ENCODE data around the gene TRAM2.

The TRAM2 gene

GRCh38 chr6:52595000-52595795 is 18.3 kb upstream of the TRAM2 start:
- DNase-seq (ENCODE audit: low read depth) = no peak

DNA sequence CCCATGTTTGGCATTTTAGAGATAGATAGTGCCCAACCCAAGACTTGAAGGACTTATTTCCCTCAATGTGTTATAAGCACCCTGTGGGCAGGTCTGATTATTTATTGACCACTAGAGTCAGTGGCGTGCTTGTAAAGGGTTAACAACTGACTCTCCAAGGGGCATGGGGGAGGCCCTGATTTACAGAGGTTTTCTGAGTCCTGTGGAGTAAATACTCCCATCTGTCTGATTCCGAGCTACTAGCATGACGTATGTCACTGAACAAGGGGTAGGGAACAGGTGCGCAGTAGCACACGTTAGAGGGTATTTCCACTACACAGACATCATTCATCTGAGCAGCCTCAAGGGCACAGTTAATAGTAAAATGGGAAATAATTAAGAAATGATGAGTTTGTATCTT is 17.4 kb upstream of the TRAM2 start:
- no peak for DNase-seq (ENCODE audit: low read depth)

DNA sequence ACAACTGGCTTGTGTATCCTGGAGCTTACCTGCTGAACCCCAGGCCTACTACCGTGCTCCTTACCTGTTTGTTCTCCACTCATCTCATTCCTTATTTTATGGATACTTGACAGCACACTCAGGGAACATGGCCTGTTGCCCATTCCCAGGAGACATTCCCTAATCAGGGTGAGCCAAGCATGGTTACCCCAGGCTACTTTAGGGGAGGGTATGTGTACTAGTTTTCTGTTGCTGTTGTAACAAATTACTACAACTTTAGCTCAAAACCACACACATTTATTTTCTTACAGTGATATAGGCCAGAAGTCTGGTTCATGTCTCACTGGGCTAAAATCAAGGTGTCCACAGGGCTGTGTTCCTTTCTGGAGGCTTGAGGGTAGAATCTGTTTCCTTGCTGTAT is 15.0 kb upstream of the TRAM2 start:
- no peak for DNase-seq (ENCODE audit: low read depth)

GRCh38 chr6:52590152-52590891 is 13.5 kb upstream of the TRAM2 start:
- no peak for DNase-seq (ENCODE audit: low read depth)

- no peak for DNase-seq (ENCODE audit: low read depth)
Measured at GRCh38 chr6:52588710-52589091, 11.8 kb upstream of the TRAM2 start.

DNA sequence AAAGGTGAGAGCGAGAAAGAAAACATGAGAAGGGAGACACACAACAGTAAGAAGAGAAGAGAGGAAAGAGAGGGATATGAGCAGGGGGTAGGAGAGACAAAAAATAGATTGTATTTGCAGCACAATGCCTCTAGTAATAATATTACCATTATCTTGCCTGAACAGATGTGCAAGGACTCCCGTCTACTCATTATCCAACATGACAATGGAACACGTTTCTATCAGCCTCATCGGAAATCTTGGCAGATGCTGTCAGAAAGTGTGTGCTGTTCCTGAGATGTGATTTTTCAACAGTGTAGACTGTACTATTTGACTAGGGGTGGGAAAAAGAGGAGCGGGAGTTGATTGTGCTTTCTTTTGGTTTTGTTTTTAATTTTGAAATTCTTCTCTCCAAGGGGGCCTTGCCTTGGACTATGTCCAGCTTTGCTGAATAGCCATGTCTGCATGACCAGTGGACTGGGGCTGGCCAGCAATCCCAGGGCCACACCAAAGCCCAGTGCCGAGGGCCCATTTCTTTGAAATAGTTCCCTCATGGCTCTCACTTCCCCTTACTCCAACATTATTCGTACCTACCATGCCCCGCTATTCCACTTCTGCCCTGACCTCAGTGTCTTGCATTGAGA is 11.3 kb upstream of the TRAM2 start:
- no peak for DNase-seq (ENCODE audit: low read depth)

GRCh38 chr6:52587001-52587400 is 10.1 kb upstream of the TRAM2 start:
- DNase-seq (ENCODE audit: low read depth) = no peak

DNA sequence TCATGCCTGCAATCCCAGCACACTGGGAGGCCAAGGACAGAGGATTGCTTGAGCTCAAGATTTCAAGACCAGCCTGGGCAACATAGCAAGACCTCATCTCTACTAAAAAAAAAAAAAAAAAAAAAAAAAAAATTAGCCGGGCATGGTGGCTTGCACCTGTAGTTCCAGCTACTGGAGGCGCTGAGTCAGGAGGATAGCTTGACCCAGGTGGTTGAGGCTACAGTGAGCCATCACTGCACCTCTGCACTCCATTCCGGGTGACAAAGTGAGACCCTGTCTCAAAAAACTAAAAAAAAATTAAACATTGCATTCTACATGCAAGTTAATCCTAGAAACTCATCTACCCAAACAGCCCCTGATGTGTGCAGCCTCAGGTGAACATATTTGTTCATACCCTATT is 7.3 kb upstream of the TRAM2 start:
- DNase-seq (ENCODE audit: low read depth) = no peak

- no peak for DNase-seq (ENCODE audit: low read depth)
Measured at GRCh38 chr6:52582996-52583395, 6.1 kb upstream of the TRAM2 start.

DNA sequence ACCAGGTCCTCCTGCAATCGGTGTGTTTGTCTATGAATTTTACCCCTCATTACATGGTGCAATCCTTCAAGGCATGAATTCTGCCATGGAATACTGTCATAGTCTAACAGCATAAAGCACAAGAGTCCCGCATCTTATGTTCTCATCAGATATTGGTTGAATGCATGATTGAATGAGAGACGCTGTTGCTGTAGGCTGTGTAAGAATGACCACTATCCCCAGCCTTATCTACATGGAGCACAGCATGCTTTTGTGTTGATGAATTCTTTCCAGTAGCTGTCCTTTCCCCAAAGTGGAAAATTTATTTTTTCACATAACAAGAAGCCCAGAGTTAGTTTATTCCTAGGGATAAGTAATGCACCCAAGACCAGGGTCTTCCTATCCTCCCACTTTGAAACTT is 5.6 kb upstream of the TRAM2 start:
- DNase-seq (ENCODE audit: low read depth) = no peak

DNA sequence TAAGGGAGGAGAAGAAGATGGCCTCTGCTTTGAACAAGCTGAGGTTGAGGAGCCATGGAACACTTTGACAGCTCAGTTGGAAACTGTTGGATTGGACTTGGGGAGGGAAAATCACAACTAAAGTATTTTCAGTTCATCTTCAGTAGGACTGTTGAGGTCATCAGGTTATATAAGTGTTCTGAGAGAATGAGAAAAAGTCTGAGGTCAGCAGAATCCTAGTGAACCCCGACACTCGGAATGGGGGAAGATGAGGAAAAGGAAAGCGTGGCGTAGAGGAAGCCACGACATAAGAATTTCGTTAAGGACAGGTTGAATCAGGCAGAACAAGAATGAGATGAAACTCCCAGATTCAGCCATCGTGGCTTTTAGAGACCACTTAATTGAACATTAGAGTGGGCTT is 4.0 kb upstream of the TRAM2 start:
- DNase-seq (ENCODE audit: low read depth) = no peak

GRCh38 chr6:52579006-52579660 is 2.3 kb upstream of the TRAM2 start:
- no peak for DNase-seq (ENCODE audit: low read depth)

DNA sequence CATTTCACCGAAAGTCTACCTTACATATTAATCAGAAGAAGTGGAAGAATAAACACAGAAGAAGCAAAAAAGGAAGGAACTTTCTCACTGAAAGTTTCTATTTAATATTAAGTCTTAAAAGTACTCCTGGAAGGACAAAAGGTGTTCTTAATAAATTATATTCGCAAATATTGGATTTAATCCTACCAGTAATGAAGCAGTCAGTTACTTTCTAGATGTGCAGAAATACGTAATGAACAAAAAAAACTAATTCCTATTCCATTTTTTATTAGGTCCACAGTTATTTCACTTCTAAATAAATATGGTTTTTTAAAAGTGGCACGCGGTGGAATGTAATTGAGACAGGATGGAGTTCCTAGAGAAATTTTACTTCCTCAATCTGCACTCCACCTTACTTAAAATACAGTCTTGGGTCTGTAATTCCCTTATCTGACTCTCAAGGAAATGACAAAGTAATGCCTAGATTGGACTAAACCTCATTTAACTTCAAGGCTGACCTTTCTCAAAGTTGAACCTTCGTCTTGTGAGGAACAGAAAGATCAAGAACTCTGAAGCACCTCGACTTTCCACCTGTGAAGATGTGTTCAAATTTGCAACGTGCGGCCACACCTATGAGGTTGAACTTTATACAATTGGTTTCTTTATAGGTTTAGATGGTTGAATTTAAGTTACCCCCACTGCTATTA is 1.1 kb upstream of the TRAM2 start:
- DNase-seq (ENCODE audit: low read depth) = no peak

GRCh38 chr6:52576392-52577021 is 353 bp downstream of the TRAM2 start:
- DNase-seq (ENCODE audit: low read depth) = peak; percentile 39

DNA sequence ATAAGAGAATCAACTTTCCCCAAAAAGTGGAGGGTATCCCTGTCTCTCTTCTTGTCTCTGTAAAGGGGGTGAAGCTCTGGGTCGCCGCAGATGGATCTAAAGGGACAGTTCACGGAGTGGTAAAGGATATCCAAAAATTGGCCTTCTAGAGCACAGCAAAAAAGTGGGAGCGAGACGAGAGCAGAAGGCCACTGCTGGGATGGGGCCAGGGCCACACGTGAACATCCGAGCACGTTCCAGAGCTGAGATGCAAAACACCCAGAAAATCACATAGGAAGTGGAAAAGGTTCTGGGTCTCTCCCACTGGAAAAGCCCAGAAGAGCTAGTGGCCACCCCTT is 837 bp downstream of the TRAM2 start:
- DNase-seq (ENCODE audit: low read depth) = no peak

GRCh38 chr6:52575502-52575892 is 1.4 kb downstream of the TRAM2 start:
- no peak for DNase-seq (ENCODE audit: low read depth)

DNA sequence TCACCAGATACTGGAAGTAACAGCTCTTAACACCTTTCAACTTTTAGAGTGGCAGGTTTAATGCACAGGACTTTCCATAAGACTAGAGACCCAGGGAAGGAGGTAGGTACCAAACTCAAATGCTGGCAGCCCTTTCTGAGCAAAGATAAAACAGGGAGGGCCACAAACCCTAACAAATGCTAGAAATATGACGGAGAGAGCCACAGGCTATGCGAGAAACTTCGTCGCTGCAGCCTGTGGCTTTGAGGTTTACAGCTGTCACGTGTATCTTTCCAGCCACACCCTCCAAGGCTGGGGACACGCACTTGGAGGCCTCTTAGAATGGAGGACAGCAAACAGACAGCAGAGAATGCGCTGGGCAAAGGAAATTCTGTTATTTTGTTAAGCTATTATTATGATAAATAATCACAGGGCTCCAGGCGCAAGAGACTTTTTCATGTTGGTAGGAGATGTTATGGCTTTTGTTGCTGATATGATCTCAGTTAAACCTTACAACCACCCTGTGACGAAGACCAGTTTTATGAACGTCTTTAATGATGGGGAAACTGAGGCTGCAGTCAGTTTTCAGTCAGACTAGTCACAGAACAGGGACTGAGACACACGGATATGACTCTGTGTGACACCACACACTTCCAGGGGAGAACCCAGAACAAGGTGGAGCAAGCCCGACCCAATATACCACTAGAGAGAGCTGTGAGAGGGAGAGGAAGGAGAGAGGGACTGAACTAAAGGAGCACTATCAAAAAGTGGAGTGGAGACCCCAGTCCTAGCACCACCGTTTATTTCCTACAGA is 2.0 kb downstream of the TRAM2 start:
- peak; percentile 36 for DNase-seq (ENCODE audit: low read depth)

DNA sequence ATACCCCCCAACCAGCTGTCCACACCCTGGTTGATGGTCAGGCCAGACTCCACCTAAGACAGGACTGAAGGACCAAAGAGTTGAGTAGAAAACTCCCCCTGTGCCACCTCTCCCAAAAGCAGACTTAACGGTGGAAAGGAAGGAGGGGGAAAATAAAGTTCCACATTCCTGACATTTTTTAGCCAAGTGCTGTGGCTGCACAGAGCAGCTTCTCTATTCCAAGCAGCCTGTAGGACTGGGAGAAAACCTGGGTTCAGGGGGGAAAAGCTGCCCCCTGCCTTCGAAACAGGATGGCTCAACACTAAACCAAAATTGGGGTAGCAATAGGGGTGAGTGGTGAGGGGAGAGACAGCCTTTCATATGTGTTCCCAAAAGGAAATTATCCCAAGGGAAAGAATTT is 3.6 kb downstream of the TRAM2 start:
- DNase-seq (ENCODE audit: low read depth) = no peak

- no peak for DNase-seq (ENCODE audit: low read depth)
Measured at GRCh38 chr6:52572536-52572935, 4.3 kb downstream of the TRAM2 start.

GRCh38 chr6:52571099-52571755 is 5.6 kb downstream of the TRAM2 start:
- DNase-seq (ENCODE audit: low read depth) = no peak
